H1 (cell line): ENCODE results near the gene FMNL1. TPM values are rescaled to one million over a fixed set of nuclear protein-coding genes. Genes with fewer than 3 reads are reported as not detected.

Experiments used
- CTCF ChIA-PET: fragments of 300-600 bp; sonication (Branson Sonifier 250); formaldehyde crosslinking; loops from one replicate; lab custom pipeline; 2021; ENCODE audit not compliant: partially characterized antibody; lab: Charles Lee
- POLR2A ChIA-PET: fragments of 300-600 bp; sonication (Branson Sonifier 250); formaldehyde crosslinking; loops from one replicate; lab custom pipeline; 2021; ENCODE audit warnings: inconsistent platforms; ENCODE audit not compliant: partially characterized antibody; lab: Charles Lee
- DNase-seq, 2 experiments: peaks; one replicate each; pipeline versions ENCODE4 v3.0.0 to v3.0.0-alpha.2; 2010 to 2022; ENCODE audit warnings: low spot score in 2 of 2, low read depth in 1 of 2, mixed read lengths in 1 of 2
- FAIRE-seq: peaks from 2 replicates; lab custom pipeline; 2011; peaks lifted over from hg19 to GRCh38; lab: Jason Lieb, UNC
- H2AFZ ChIP-seq: 2 replicates; pipeline ENCODE4 v1.8.1; 2012; ENCODE audit warnings: low read length, inconsistent platforms
- H2AK5ac ChIP-seq: 2 replicates; pipeline ENCODE4 v1.6.1; 2013; ENCODE audit warnings: low read depth, low read length
- H2BK120ac ChIP-seq: replicated peaks from 2 replicates; pipeline ENCODE3; 2013; ENCODE audit warnings: low read depth, low read length, inconsistent platforms
- H2BK12ac ChIP-seq: 2 replicates; pipeline ENCODE4 v1.6.1; 2013; ENCODE audit warnings: low read depth, low read length
- H2BK15ac ChIP-seq: 2 replicates; pipeline ENCODE4 v1.6.1; 2013; ENCODE audit warnings: low read length
- H2BK20ac ChIP-seq: 2 replicates; pipeline ENCODE4 v1.6.1; 2013; ENCODE audit warnings: low read length
- H2BK5ac ChIP-seq: 2 replicates; pipeline ENCODE4 v1.6.1; 2013; ENCODE audit warnings: low read depth, low read length
- H3K14ac ChIP-seq: 2 replicates; pipeline ENCODE4 v1.6.1; 2013; ENCODE audit warnings: inconsistent platforms; ENCODE audit not compliant: insufficient read length
- H3K18ac ChIP-seq: 2 replicates; pipeline ENCODE4 v1.6.1; 2013; ENCODE audit warnings: low read length; ENCODE audit errors: extremely low read depth
- H3K23ac ChIP-seq: 2 replicates; pipeline ENCODE4 v1.6.1; 2013; ENCODE audit warnings: inconsistent platforms; ENCODE audit not compliant: insufficient read length
- H3K23me2 ChIP-seq: 2 replicates; pipeline ENCODE4 v1.6.1; 2013; ENCODE audit warnings: low read depth, low read length
- H3K27ac ChIP-seq: 2 replicates; pipeline ENCODE4 v1.6.1; 2011; ENCODE audit warnings: low read depth, low read length, inconsistent platforms
- H3K27me3 ChIP-seq, 4 experiments: replicated peaks in 1 of 4; 1 replicate in 1 of 4; 2 replicates in 3 of 4; pipeline versions ENCODE4 v1.6.1 to v1.8.1; 2011 to 2013; ENCODE audit warnings: low read length in 3 of 4, mild to moderate bottlenecking in 3 of 4, inconsistent platforms in 2 of 4, mixed read lengths in 2 of 4, moderate library complexity in 1 of 4; ENCODE audit not compliant: control insufficient read depth in 3 of 4, insufficient read depth in 3 of 4; ENCODE audit errors: extremely low read depth in 1 of 4
- H3K36me3 ChIP-seq, 4 experiments: 2 replicates each; pipeline versions ENCODE4 v1.6.1 to v1.8.1; 2011 to 2013; ENCODE audit warnings: mild to moderate bottlenecking in 4 of 4, low read length in 3 of 4, moderate library complexity in 2 of 4, control low read depth in 1 of 4, inconsistent platforms in 1 of 4; ENCODE audit not compliant: insufficient read depth in 4 of 4, control insufficient read depth in 2 of 4
- H3K4ac ChIP-seq: replicated peaks from 2 replicates; pipeline ENCODE3; 2013; ENCODE audit warnings: low read length, low read depth, mixed read lengths, inconsistent platforms; ENCODE audit not compliant: insufficient read length
- H3K4me1 ChIP-seq, 4 experiments: replicated peaks in 1 of 4; 1 replicate in 1 of 4; 2 replicates in 3 of 4; pipeline versions ENCODE4 v1.6.1 to v1.8.1; 2011 to 2013; ENCODE audit warnings: low read length in 3 of 4, inconsistent platforms in 2 of 4, mixed read lengths in 1 of 4; ENCODE audit not compliant: insufficient read depth in 4 of 4, control insufficient read depth in 3 of 4
- H3K4me2 ChIP-seq, 2 experiments: 2 replicates each; pipeline versions ENCODE4 v1.6.1 to v1.8.1; 2011 to 2013; ENCODE audit warnings: low read depth in 2 of 2, low read length in 2 of 2, control low read depth in 1 of 2, inconsistent platforms in 1 of 2, mild to moderate bottlenecking in 1 of 2; ENCODE audit not compliant: insufficient read depth in 1 of 2
- H3K4me3 ChIP-seq, 4 experiments: fragments of 200-600, 300-600 bp in 1 of 4; sonication (generic), shearing (Covaris generic), sonication (Bioruptor Twin) in 1 of 4; 2 replicates each; pipeline versions ENCODE4 v1.5.1 to v1.8.1; 2011 to 2016; ENCODE audit warnings: low read length in 4 of 4, low read depth in 3 of 4, control low read depth in 2 of 4, inconsistent platforms in 2 of 4, mild to moderate bottlenecking in 2 of 4, mixed read lengths in 1 of 4, moderate library complexity in 1 of 4; ENCODE audit not compliant: insufficient read depth in 2 of 4; ENCODE audit errors: extremely low read depth in 1 of 4
- H3K56ac ChIP-seq: replicated peaks from 2 replicates; pipeline ENCODE3; 2013; ENCODE audit warnings: low read depth, mild to moderate bottlenecking, mixed read lengths, low read length, inconsistent platforms; ENCODE audit not compliant: insufficient read length
- H3K79me1 ChIP-seq: 2 replicates; pipeline ENCODE4 v1.6.1; 2013; ENCODE audit warnings: low read depth, low read length, control low read depth
- H3K79me2 ChIP-seq, 2 experiments: 2 replicates each; pipeline versions ENCODE4 v1.6.1 to v1.8.1; 2012 to 2013; ENCODE audit warnings: low read length in 2 of 2, mild to moderate bottlenecking in 2 of 2, inconsistent platforms in 1 of 2; ENCODE audit not compliant: insufficient read depth in 2 of 2, control insufficient read depth in 1 of 2
- H3K9ac ChIP-seq, 4 experiments: replicated peaks in 1 of 4; 1 replicate in 1 of 4; 2 replicates in 3 of 4; pipeline versions ENCODE4 v1.6.1 to v1.8.1; 2011 to 2013; ENCODE audit warnings: low read depth in 3 of 4, low read length in 3 of 4, control low read depth in 2 of 4, mild to moderate bottlenecking in 2 of 4, moderate library complexity in 2 of 4, inconsistent platforms in 1 of 4; ENCODE audit errors: extremely low read depth in 1 of 4
- H3K9me3 ChIP-seq, 2 experiments: 2 replicates each; pipeline versions ENCODE4 v1.6.1 to v1.8.1; 2012 to 2013; ENCODE audit warnings: mild to moderate bottlenecking in 2 of 2, moderate library complexity in 2 of 2, control low read depth in 1 of 2, inconsistent platforms in 1 of 2, low read depth in 1 of 2, low read length in 1 of 2, mixed read lengths in 1 of 2; ENCODE audit not compliant: insufficient read depth in 2 of 2
- H4K20me1 ChIP-seq, 2 experiments: replicated peaks in 1 of 2; 2 replicates each; pipeline versions ENCODE3 to v1.8.1; 2011 to 2013; ENCODE audit warnings: inconsistent platforms in 2 of 2, low read length in 2 of 2, mild to moderate bottlenecking in 1 of 2; ENCODE audit not compliant: insufficient read depth in 2 of 2, control insufficient read depth in 1 of 2
- H4K5ac ChIP-seq: 2 replicates; pipeline ENCODE4 v1.6.1; 2013; ENCODE audit warnings: low read length, low read depth, mixed read lengths, inconsistent platforms; ENCODE audit not compliant: insufficient read length
- H4K8ac ChIP-seq: 2 replicates; pipeline ENCODE4 v1.8.0; 2013; ENCODE audit warnings: mild to moderate bottlenecking, moderate library complexity, low read length, inconsistent platforms; ENCODE audit not compliant: insufficient read depth; ENCODE audit errors: extremely low read depth
- H4K91ac ChIP-seq: replicated peaks from 2 replicates; pipeline ENCODE3; 2013; ENCODE audit warnings: low read length, mixed read lengths, inconsistent platforms; ENCODE audit not compliant: insufficient read length
- BRCA1 ChIP-seq: IDR thresholded peaks from 2 replicates; pipeline ENCODE4 v1.6.1; 2012; ENCODE audit warnings: low read depth, low read length, improper control_type of control experiment
- CHD2 ChIP-seq: IDR thresholded peaks from 2 replicates; pipeline ENCODE4 v1.6.1; 2012; ENCODE audit warnings: low read length, improper control_type of control experiment
- E2F6 ChIP-seq: IDR thresholded peaks from 2 replicates; pipeline ENCODE4 v1.6.1; 2012; ENCODE audit warnings: inconsistent platforms
- HDAC6 ChIP-seq: IDR thresholded peaks from one replicate; pipeline ENCODE4 v1.7.1; 2012; ENCODE audit warnings: low read depth, mild to moderate bottlenecking, inconsistent platforms, low read length, moderate library complexity
- MAX ChIP-seq: IDR thresholded peaks from 2 replicates; pipeline ENCODE4 v1.6.1; 2012; ENCODE audit warnings: inconsistent platforms
- NRF1 ChIP-seq: IDR thresholded peaks from 2 replicates; pipeline ENCODE4 v1.6.1; 2011; ENCODE audit warnings: mild to moderate bottlenecking, low read depth, low read length, improper control_type of control experiment
- SIRT6 ChIP-seq: IDR thresholded peaks from one replicate; pipeline ENCODE4 v1.7.1; 2012; ENCODE audit warnings: low read length, inconsistent platforms
- TBP ChIP-seq: IDR thresholded peaks from 2 replicates; pipeline ENCODE4 v1.6.1; 2011; ENCODE audit warnings: low read depth, low read length, improper control_type of control experiment
- WGBS, 2 experiments: shearing (Covaris generic) in 1 of 2; methylation state at CpG; one replicate each; pipeline versions ENCODE4 v1.1.6 to v1.1.7; 2013 to 2015; ENCODE audit warnings: low lambda C conversion rate in 2 of 2, mixed read lengths in 2 of 2, inconsistent platforms in 1 of 2, low coverage in 1 of 2, missing lambda C conversion rate in 1 of 2; ENCODE audit not compliant: insufficient replicate concordance in 2 of 2, insufficient coverage in 1 of 2, insufficient read length in 1 of 2; ENCODE audit errors: extremely low coverage in 1 of 2, missing lambda C conversion rate in 1 of 2; 5-methylcytosine and 5-hydroxymethylcytosine counted together
- long read RNA-seq, 2 experiments: library from RNA in 1 of 2; library from capped mRNA in 1 of 2; stranded (forward); transcript quantifications; one replicate each; pipeline ENCODE4 v2.0.0, GENCODE V29; 2021; ENCODE audit warnings: inconsistent platforms in 1 of 2
- polyA minus RNA-seq, 3 experiments: library from RNA; depleted of rRNA, polyadenylated mRNA; stranded (reverse); fragments of >200 nt; gene quantifications; 1 replicate in 2 of 3; 2 replicates in 1 of 3; pipeline ENCODE4 v1.2.3, GENCODE V29; 2011
- polyA plus RNA-seq, 7 experiments: library from polyadenylated mRNA; depleted of rRNA in 3 of 7; stranded (reverse) in 5 of 7; unstranded in 2 of 7; fragments of >200 nt in 5 of 7; fragments of 200-250 nt in 2 of 7; gene quantifications; 1 replicate in 5 of 7; 2 replicates in 1 of 7; 4 replicates in 1 of 7; pipeline versions ENCODE4 v1.2.1 to v1.2.3, GENCODE V29; 2011 to 2013; ENCODE audit warnings: missing spikeins in 2 of 7, mixed read lengths in 2 of 7
- total RNA-seq: library from RNA; stranded (reverse); fragmentation: NEBNext Ultra II Directional; extraction: Animal tissue kit (Norgen Biotek cat#: 25700); gene quantifications from 2 replicates; pipeline ENCODE4 v1.2.1, GENCODE V29; 2021

The FMNL1 gene
- total RNA-seq: 8.6 and 9.8 TPM in 2 replicates
- 2.5 and 5.3 TPM in 2 replicates for polyA plus RNA-seq (2011; rRNA removed)
- 3.5 TPM for polyA plus RNA-seq (2011; cell fraction: cytosol; rRNA removed)
- 17.2 TPM for polyA plus RNA-seq (2011; cell fraction: nucleus; rRNA removed)
- polyA plus RNA-seq (2012, experiment 1 of 2): 6.9 to 11.7 TPM (median 8.4 TPM) in 4 replicates
- 7.1 TPM for polyA plus RNA-seq (2012, experiment 2 of 2)
- 6.8 TPM for polyA plus RNA-seq (2013, experiment 1 of 2)
- 7.0 TPM for polyA plus RNA-seq (2013, experiment 2 of 2)
- polyA minus RNA-seq (2011; rRNA and poly(A)+ RNA removed): 1.9 and 2.8 TPM in 2 replicates
- 3.7 TPM for polyA minus RNA-seq (2011; cell fraction: cytosol; rRNA and poly(A)+ RNA removed)
- 6.9 TPM for polyA minus RNA-seq (2011; cell fraction: nucleus; rRNA and poly(A)+ RNA removed)
- long read RNA-seq, experiment 1, partial matches to known transcripts: 12 of 15 reads
- long read RNA-seq, experiment 1, other reads (novel, unspliced or antisense): 3 of 15 reads
- long read RNA-seq, experiment 2, partial matches to known transcripts: 2 of 2 reads
- long read RNA-seq, experiment 2, other reads (novel, unspliced or antisense): 0 of 2 reads

DNA sequence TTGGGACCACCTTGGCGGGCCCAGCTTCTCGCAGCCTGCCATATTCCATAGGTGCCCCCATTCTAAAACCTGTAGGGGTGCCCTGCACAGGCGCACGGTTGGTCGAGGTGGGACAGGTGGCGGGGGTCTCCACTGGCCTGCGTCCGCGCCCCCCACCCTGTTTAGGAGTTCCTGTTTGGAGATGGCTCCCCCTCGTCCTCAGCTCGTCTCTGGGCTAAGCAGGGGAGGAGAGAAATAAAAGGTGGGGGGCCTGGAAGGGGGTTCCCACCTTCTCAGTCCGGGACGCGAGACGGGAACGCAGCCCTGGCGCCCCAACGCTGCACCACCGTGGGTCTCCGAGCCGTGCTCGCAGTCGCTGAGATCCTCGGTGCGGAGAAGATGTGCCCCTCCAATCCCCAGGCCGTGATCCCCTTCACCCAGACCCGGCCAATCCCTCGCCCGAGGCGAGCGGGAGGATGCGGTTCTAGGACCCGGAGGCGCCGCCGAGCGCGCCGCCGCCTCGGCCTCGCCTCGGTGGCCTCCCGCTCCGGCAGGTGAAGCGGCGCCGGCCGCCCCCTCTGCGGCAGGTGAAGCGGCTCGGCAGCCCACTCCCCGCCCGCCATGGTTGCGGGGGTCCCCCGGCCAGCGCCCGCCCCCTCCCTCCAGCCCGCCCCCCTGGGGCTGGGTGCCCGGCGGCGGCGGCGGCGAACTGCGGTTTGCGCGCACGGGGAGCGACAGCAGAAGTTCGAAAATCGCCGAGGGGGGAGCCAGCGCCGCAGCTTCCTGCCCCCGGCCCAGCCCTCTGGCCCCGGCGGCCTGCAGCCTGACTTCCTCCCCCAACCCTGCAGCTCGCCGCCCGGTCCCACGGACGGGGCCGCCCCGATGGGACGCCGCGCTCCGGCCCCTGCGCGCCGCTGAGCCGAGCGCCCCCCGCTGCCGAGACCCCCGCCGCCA is at the start of gene FMNL1:
FMNL1 (plus strand) TSS at position 805 of the 933 bp plus-strand sequence. CDS start 240 bp downstream, outside the sequence.
- no peak within 1 kb of the TSS for H2BK15ac ChIP-seq
- CTCF ChIA-PET: interaction anchor here (0.7 to 9.3 kb wide), 21 partner anchors 12 to 206 kb away, joined by 3 to 282 read pairs (median 10); partner anchors contain the start of genes ACBD4 and HEXIM1
- H3K27me3 ChIP-seq: peaks cover 15 to 45% (median 36%) of the 10 kb centered on the region in 4 experiments
- H3K27ac ChIP-seq: no peak within 1 kb of the TSS
- DNase-seq: peak in 1 of 2 experiments; percentile 77
- H2AFZ ChIP-seq: peak within 1 kb of the TSS; percentile 79; the same call in 1 of the 2 replicates
- 15% methylated on average over 16 of the region's 98 CpGs; no CpG with 5 or more reads in 1 of the 2 experiments for WGBS, 2 experiments
- no peaks in the 10 kb centered on the region for H4K20me1 ChIP-seq
- no peak within 1 kb of the TSS for H2BK20ac ChIP-seq
- H3K9ac ChIP-seq: no peak within 1 kb of the TSS
- no peak for FAIRE-seq
- H3K23ac ChIP-seq: no peak within 1 kb of the TSS
- peak within 1 kb of the TSS; percentile 37 to 85 (median 60) for H3K4me3 ChIP-seq
- no peaks in the 10 kb centered on the region for H3K79me2 ChIP-seq
- no peak within 1 kb of the TSS for H2BK12ac ChIP-seq
- no peak within 1 kb of the TSS for H4K91ac ChIP-seq
- no peak within 1 kb of the TSS for H2AK5ac ChIP-seq
- no peaks in the 10 kb centered on the region for H3K79me1 ChIP-seq
- peak within 1 kb of the TSS; percentile 22; the same call in 1 of the 2 replicates for H3K18ac ChIP-seq
- H3K36me3 ChIP-seq: no peaks in the 10 kb centered on the region
- H4K8ac ChIP-seq: peak within 1 kb of the TSS; percentile 76
- H3K4me1 ChIP-seq: peaks cover 0 to 16% (median 8%) of the 10 kb centered on the region in 4 experiments; a peak in 5 of 7 replicates
- peaks cover 7% of the 10 kb centered on the region; the same call in 1 of the 2 replicates for H3K23me2 ChIP-seq
- peak within 1 kb of the TSS; percentile 54 to 98 for H3K4me2 ChIP-seq
- no peak within 1 kb of the TSS for H2BK120ac ChIP-seq
- no peak within 1 kb of the TSS for H2BK5ac ChIP-seq
- H3K4ac ChIP-seq: no peak within 1 kb of the TSS
- H3K14ac ChIP-seq: no peak within 1 kb of the TSS
- POLR2A ChIA-PET: interaction anchor here (0.9 to 6.5 kb wide), 9 partner anchors 12 to 72 kb away, joined by 3 to 54 read pairs (median 3); partner anchors contain the start of genes HEXIM1 and HEXIM2
- H3K56ac ChIP-seq: no peak within 1 kb of the TSS
- no peaks in the 10 kb centered on the region for H3K9me3 ChIP-seq
- no peak within 1 kb of the TSS for H4K5ac ChIP-seq
- TF ChIP-seq SIRT6 (no peak), TBP (no peak), E2F6 (no peak), CHD2 (no peak), HDAC6 (no peak), NRF1 (no peak), BRCA1 (no peak), MAX (no peak)
